ENCODE results near the gene DRAXIN.

DNA sequence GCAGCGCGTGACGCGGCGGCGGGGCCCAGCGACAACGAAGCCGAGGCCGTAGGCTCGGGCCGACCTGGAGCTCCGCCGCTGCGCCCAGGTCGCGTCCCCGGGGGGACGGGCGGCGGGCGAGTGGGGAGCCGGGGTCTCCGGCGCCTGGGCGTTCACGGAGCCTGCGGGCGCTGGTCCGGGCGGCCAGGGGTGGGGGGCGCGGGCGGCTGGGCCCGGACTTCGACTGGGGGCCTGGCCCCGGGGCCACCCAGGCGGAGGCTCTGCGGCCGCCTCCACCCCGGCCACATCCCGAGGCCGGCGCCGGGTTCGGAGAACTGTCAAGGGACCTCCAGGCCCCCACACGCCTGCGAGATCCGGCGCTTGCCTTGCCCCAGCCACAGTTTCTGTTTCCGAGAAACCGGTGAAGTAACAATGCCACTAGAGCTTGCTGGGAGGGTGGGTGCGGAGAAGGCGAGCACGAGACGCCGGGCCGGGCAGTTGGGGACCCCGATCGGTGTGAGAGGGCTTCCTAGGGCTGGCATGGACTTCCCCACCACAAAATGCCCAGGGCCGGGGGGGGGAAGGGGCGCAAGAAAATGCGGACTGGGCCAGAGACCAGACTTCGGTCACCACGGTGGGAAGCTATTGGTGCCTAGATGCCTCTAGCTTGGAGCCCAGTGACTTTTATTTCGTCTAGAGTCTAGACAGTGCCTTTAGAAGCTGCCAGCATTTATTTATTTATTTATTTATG is 27.0 kb upstream of the DRAXIN start:
- no peak for TF ChIP-seq EZH2 (IDR thresholded peaks at IDR 0.05; ENCODE audit: borderline replicate concordance, low read depth, low read length, severe bottlenecking)
- TF ChIP-seq, protein P1, sequence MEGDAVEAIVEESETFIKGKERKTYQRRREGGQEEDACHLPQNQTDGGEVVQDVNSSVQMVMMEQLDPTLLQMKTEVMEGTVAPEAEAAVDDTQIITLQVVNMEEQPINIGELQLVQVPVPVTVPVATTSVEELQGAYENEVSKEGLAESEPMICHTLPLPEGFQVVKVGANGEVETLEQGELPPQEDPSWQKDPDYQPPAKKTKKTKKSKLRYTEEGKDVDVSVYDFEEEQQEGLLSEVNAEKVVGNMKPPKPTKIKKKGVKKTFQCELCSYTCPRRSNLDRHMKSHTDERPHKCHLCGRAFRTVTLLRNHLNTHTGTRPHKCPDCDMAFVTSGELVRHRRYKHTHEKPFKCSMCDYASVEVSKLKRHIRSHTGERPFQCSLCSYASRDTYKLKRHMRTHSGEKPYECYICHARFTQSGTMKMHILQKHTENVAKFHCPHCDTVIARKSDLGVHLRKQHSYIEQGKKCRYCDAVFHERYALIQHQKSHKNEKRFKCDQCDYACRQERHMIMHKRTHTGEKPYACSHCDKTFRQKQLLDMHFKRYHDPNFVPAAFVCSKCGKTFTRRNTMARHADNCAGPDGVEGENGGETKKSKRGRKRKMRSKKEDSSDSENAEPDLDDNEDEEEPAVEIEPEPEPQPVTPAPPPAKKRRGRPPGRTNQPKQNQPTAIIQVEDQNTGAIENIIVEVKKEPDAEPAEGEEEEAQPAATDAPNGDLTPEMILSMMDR (IDR thresholded peaks at IDR 0.05; ENCODE audit: extremely low read depth in 1 of 2, insufficient read depth in 1 of 2, low read depth in 1 of 2, low read length in 2 of 2) = no peak
- no peak for TF ChIP-seq POLR2A (IDR thresholded peaks at IDR 0.05; ENCODE audit: low read depth, low read length)
